MM.1S (cell line): ENCODE results near the gene OLFML2B.

Experiments
- CTCF ChIP-seq: fragments of 300-600 bp; sonication (generic); IDR thresholded peaks from 2 replicates; pipeline ENCODE4 v1.5.1; 2016; ENCODE audit warnings: antibody characterized with exemption, low read length, mixed read lengths
- EZH2 ChIP-seq: fragments of 300-600 bp; sonication (generic); optimal IDR thresholded peaks from 2 replicates; pipeline ENCODE3; 2017; ENCODE audit warnings: low read depth, mild to moderate bottlenecking, antibody characterized with exemption, low read length, mixed read lengths

GRCh38 chr1:161936786-161937185 is 86.9 kb downstream of the OLFML2B start:
- TF ChIP-seq CTCF (no peak), EZH2 (no peak)
